ENCODE results near the gene ACBD4. TPM values are rescaled to one million over a fixed set of nuclear protein-coding genes. Genes with fewer than 3 reads are reported as not detected.

Gene ACBD4
- total and polyA plus RNA-seq, 3 experiments from 2014 or later: 8.8 to 15.0 (median 9.7) TPM

DNA sequence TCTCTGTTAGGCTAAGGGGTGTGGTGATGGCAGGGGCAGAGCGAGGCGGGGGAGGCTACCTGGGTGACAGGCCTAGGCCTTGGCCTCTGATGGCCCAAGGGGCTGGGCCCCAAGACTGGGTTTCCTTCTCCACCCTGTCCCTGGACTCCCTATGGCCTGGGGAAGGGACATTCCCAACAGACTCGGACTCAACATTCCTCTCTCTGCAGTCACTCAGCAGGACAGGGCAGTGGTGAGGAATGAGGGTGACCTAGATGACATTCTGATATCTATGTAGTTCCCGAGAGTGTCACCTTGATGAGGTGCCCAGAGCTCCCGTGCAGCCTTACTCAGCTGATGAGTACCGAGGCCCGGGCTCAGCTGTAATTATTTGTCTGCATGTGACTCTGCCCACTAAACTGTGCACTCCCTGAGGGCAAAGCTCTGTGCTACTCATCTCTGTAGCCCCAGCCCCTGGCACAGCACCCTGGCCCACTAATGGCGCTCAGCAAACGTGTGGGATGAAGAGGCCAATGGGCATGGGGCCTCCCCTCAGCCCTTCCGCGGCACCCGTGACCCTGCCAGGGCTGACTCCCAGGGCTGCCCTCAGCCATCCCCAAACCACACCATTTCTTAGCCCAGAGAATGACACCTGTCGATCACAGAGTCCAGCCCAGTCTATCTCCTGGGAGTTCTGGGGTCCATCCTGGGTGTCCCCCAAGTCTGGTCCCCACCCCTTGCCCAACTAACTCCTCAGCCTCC lies 5.4 kb upstream of the ACBD4 start:
- no peak overlapping the region for H3K4me3 ChIP-seq (ENCODE audit: low read length)
- no peak overlapping the region for H3K27ac Mint-ChIP-seq
- CTCF ChIA-PET: interaction anchor here (2.6 to 9.7 kb wide), 2 partner anchors 20 to 67 kb away, joined by 9 to 315 read pairs; partner anchors contain the start of gene HEXIM1
- no peaks in the 10 kb centered on the region for H3K27me3 ChIP-seq (ENCODE audit: insufficient read depth, low read length, poor library complexity, severe bottlenecking)
- peaks cover 0 to 2% (median 0%) of the 10 kb centered on the region in 3 donors for H3K36me3 Mint-ChIP-seq
- DNase-seq: no peak
- no peak overlapping the region for H3K27ac ChIP-seq (ENCODE audit: low read depth, low read length)
- peak overlapping the region in 4 of 7 donors; percentile 24 to 92 (median 64) for H3K4me3 Mint-ChIP-seq
- H3K4me1 Mint-ChIP-seq: peaks cover 3 to 15% (median 7%) of the 10 kb centered on the region in 3 donors
- POLR2A ChIA-PET: no interaction called here
- H3K9me3 Mint-ChIP-seq: no peaks in the 10 kb centered on the region
- H3K27me3 Mint-ChIP-seq: peaks cover 0 to 4% of the 10 kb centered on the region in 2 donors
- no peaks in the 10 kb centered on the region for H3K4me1 ChIP-seq (ENCODE audit: insufficient read depth, low read length)
- H3K36me3 ChIP-seq (ENCODE audit: insufficient read depth, low read length): no peaks in the 10 kb centered on the region
- H3K9me3 ChIP-seq (ENCODE audit: low read length): no peaks in the 10 kb centered on the region

DNA sequence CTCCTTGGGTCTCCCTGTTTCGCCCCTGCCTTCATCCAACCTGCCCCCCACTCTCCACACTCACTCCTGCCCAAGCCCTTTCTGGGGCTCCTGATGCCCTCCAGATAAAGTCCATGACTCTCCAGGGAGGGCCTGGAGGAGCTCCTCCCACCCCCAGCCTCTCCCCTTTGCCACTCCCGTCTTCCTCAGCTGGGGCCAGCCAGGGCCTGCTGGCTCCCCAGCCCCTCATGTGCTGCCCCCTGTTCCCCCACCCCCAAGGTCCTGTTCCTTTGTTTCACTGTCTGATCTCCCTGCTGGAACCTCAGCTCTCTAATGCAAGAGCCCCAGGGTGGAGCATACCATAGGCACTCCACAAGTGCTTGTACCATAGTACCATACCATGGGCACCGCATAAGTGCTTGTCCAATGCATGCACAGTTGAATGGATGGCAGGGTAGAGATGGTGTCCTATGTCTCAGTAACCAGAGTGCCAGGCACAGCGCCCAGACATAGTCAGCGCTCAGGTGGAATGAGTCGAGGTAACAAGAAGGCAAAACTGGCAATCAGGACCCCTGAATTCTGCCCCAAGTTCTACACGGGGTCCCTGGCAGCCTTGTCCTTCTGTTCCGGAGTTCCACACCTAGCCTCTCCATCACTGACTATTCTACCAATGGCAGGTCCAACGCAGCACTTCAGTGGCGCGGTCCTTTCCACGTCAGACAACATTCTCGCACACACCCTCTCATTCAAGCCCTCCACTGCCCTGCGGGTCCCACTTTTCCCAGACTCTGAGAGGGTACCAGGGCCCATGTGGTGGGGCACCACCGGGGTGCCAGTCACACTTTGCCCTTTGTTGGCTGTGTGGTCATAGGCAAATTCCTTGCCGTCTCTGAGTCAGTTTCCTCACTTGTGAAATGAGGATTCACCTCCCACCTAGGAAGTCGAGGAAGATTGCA lies 4.5 kb upstream of the ACBD4 start:
- POLR2A ChIA-PET: interaction anchor here (0.5 to 1.4 kb wide), 2 partner anchors 31 to 196 kb away, joined by 3 to 4 read pairs; partner anchors contain the start of gene HEXIM2
- DNase-seq: no peak
- no peaks in the 10 kb centered on the region for H3K27me3 ChIP-seq (ENCODE audit: insufficient read depth, low read length, poor library complexity, severe bottlenecking)
- H3K9me3 ChIP-seq (ENCODE audit: low read length): no peaks in the 10 kb centered on the region
- Mint-ChIP-seq H3K27ac (peak overlapping the region in 5 of 8 donors; percentile 12 to 70 (median 38)), H3K27me3 (peaks cover 0 to 4% of the 10 kb centered on the region in 2 donors), H3K9me3 (no peaks in the 10 kb centered on the region), H3K36me3 (peaks cover 0 to 2% (median 0%) of the 10 kb centered on the region in 3 donors), H3K4me1 (peaks cover 9 to 23% (median 15%) of the 10 kb centered on the region in 3 donors), H3K4me3 (peak overlapping the region; percentile 61 to 92 (median 81))
- H3K36me3 ChIP-seq (ENCODE audit: insufficient read depth, low read length): no peaks in the 10 kb centered on the region
- H3K4me1 ChIP-seq (ENCODE audit: insufficient read depth, low read length): peaks cover 3% of the 10 kb centered on the region
- CTCF ChIA-PET: interaction anchor here (1.6 to 9.7 kb wide), 4 partner anchors 19 to 211 kb away, joined by 4 to 315 read pairs (median 8); partner anchors contain the start of gene HEXIM1
- no peak overlapping the region for H3K4me3 ChIP-seq (ENCODE audit: low read length)
- no peak overlapping the region for H3K27ac ChIP-seq (ENCODE audit: low read depth, low read length)

DNA sequence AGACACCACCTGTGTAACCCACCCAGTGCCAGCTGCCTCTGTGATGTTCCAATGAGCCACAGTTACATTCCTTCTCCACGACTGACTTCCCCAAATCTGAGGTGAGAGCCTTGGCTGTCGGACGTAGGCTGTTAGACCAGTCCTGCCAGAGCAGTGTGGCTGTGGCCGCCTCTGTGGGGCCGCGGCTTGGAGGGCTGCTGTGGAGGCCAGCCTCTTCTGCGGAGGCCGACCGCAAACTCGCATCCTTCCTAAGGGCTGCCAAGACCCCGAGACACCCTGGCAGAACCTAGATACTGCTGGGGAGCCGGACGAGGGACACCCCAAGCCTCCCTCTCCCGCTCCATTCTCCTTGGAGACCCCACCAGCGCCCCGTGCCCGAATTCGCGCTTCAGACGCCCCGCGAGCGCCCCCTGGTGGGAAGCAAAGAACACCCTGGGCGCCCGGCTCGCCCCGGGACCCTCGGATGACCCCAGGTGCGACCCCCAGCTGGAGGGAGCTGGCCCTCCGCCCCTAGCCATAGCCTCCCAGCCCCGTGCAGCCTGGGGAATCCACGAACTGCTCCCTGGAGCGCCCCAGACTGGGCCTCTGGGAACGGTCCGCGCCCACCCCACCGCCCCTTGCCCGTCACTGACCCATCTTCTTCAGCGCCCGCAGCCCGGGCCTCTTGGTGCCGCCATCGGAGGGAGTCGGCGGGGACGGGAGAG lies 3.7 kb upstream of the ACBD4 start:
- Histone ChIP-seq H3K4me3 (ENCODE audit: low read length) (peak overlapping the region; percentile 32), H3K27ac (ENCODE audit: low read depth, low read length) (peak overlapping the region; percentile 24), H3K4me1 (ENCODE audit: insufficient read depth, low read length) (peaks cover 11% of the 10 kb centered on the region), H3K36me3 (ENCODE audit: insufficient read depth, low read length) (no peaks in the 10 kb centered on the region), H3K27me3 (ENCODE audit: insufficient read depth, low read length, poor library complexity, severe bottlenecking) (no peaks in the 10 kb centered on the region), H3K9me3 (ENCODE audit: low read length) (no peaks in the 10 kb centered on the region)
- DNase-seq: peak; percentile 15 to 66 (median 37)
- peaks cover 15 to 31% (median 20%) of the 10 kb centered on the region in 3 donors for H3K4me1 Mint-ChIP-seq
- H3K27ac Mint-ChIP-seq: peak overlapping the region in 3 of 8 donors; percentile 38 to 58 (median 39)
- H3K36me3 Mint-ChIP-seq: peaks cover 0 to 2% (median 0%) of the 10 kb centered on the region in 3 donors
- peaks cover 0 to 4% of the 10 kb centered on the region in 2 donors for H3K27me3 Mint-ChIP-seq
- no peaks in the 10 kb centered on the region for H3K9me3 Mint-ChIP-seq
- POLR2A ChIA-PET: interaction anchor here (1.4 kb wide), 1 partner anchor 30 kb away, joined by 4 read pairs; the partner anchor contains the start of gene HEXIM2
- CTCF ChIA-PET: interaction anchor here (0.6 to 9.7 kb wide), 9 partner anchors 18 to 212 kb away, joined by 3 to 315 read pairs (median 4); partner anchors contain the start of gene HEXIM1
- peak overlapping the region; percentile 61 to 92 (median 72) for H3K4me3 Mint-ChIP-seq

DNA sequence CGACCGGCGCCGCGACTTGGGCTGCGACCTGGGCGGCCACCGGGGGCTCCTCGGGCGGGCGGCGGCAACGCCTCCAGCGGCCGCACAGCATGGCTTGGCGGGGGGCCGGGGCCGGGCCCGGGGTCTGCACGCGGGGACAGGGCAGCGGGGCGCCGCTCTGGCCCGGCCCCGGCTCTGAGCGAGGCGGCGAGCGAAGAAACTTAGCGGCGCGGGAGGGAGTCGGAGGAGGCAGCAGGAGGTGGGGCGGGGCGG lies 3.2 kb upstream of the ACBD4 start, which contains the start of gene PLCD3:
Gene PLCD3, minus strand, starts transcription at position 196 of the 252 bp plus-strand sequence. Its CDS starts 105 bp downstream, at position 91.
- no peaks in the 10 kb centered on the region for H3K27me3 ChIP-seq (ENCODE audit: insufficient read depth, low read length, poor library complexity, severe bottlenecking)
- Mint-ChIP-seq H3K27me3 (peaks cover 0 to 4% of the 10 kb centered on the region in 2 donors), H3K9me3 (no peaks in the 10 kb centered on the region), H3K4me1 (peaks cover 15 to 34% (median 20%) of the 10 kb centered on the region in 3 donors), H3K4me3 (peak within 1 kb of the TSS; percentile 90 to 96 (median 92)), H3K36me3 (peaks cover 0 to 2% (median 0%) of the 10 kb centered on the region in 3 donors), H3K27ac (peak within 1 kb of the TSS; percentile 81 to 94 (median 90))
- peak within 1 kb of the TSS; percentile 86 for H3K27ac ChIP-seq (ENCODE audit: low read depth, low read length)
- CTCF ChIA-PET: interaction anchor here (0.6 to 9.7 kb wide), 10 partner anchors 17 to 212 kb away, joined by 3 to 315 read pairs (median 3); partner anchors contain the start of gene HEXIM1
- POLR2A ChIA-PET: interaction anchor here (0.9 to 1.4 kb wide), 2 partner anchors 12 to 29 kb away, joined by 3 to 4 read pairs; partner anchors contain the start of gene HEXIM2
- H3K36me3 ChIP-seq (ENCODE audit: insufficient read depth, low read length): no peaks in the 10 kb centered on the region
- H3K9me3 ChIP-seq (ENCODE audit: low read length): no peaks in the 10 kb centered on the region
- peak in 2 of 5 donors; percentile 72 to 79 for DNase-seq
- H3K4me3 ChIP-seq (ENCODE audit: low read length): peak within 1 kb of the TSS; percentile 93
- peaks cover 14% of the 10 kb centered on the region for H3K4me1 ChIP-seq (ENCODE audit: insufficient read depth, low read length)

GRCh38 chr17:45132572-45133463 lies 2.7 kb upstream of the ACBD4 start:
- CTCF ChIA-PET: interaction anchor here (0.6 to 9.7 kb wide), 12 partner anchors 17 to 213 kb away, joined by 3 to 315 read pairs (median 4); partner anchors contain the start of genes HEXIM1 and HEXIM2
- Mint-ChIP-seq H3K4me1 (peaks cover 15 to 35% (median 20%) of the 10 kb centered on the region in 3 donors), H3K27ac (peak overlapping the region; percentile 81 to 94 (median 90)), H3K9me3 (no peaks in the 10 kb centered on the region), H3K4me3 (peak overlapping the region; percentile 90 to 96 (median 92)), H3K27me3 (peaks cover 0 to 4% of the 10 kb centered on the region in 2 donors), H3K36me3 (peaks cover 0 to 2% (median 0%) of the 10 kb centered on the region in 3 donors)
- POLR2A ChIA-PET: interaction anchor here (0.7 to 1.4 kb wide), 3 partner anchors 12 to 83 kb away, joined by 3 to 5 read pairs (median 4); partner anchors contain the start of gene HEXIM2
- Histone ChIP-seq H3K4me1 (ENCODE audit: insufficient read depth, low read length) (peaks cover 14% of the 10 kb centered on the region), H3K4me3 (ENCODE audit: low read length) (peak overlapping the region; percentile 93), H3K27ac (ENCODE audit: low read depth, low read length) (peak overlapping the region; percentile 86), H3K36me3 (ENCODE audit: insufficient read depth, low read length) (no peaks in the 10 kb centered on the region), H3K27me3 (ENCODE audit: insufficient read depth, low read length, poor library complexity, severe bottlenecking) (no peaks in the 10 kb centered on the region), H3K9me3 (ENCODE audit: low read length) (no peaks in the 10 kb centered on the region)
- peak; percentile 53 to 80 (median 70) for DNase-seq

DNA sequence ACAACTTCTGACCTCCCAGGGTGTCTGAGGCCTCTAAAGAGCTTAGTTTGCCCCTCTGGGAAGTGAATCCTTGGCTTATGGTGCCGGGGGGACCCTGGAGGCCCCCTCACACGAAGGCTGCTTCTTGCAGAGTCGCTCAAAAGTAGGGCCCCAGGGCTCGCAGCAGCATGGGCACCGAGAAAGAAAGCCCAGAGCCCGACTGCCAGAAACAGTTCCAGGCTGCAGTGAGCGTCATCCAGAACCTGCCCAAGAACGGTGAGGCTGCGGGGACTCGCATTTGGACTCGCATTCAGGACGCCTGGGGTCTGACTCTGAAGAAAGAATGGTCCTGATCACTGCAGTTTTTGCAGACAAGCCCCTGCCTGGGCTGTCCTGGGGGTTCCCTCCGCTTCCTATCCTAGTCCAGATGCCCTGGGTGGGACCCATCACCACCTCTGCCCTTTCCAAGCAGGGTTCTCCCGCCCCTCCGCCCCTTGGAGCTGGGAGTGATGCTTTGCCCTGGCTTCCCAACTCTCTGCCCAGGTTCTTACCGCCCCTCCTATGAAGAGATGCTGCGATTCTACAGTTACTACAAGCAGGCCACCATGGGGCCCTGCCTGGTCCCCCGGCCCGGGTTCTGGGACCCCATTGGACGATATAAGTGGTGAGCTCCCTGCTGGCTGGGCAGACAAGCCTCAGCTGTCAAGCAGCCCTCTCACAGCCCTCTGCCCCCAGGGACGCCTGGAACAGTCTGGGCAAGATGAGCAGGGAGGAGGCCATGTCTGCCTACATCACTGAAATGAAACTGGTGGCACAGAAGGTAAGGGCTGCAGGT lies 698 bp downstream of the ACBD4 start:
- H3K4me3 Mint-ChIP-seq: peak overlapping the region; percentile 87 to 95 (median 89)
- peaks cover 16% of the 10 kb centered on the region for H3K4me1 ChIP-seq (ENCODE audit: insufficient read depth, low read length)
- H3K27ac ChIP-seq (ENCODE audit: low read depth, low read length): peak overlapping the region; percentile 43
- DNase-seq: peak in 1 of 5 donors; percentile 48
- no peaks in the 10 kb centered on the region for H3K9me3 Mint-ChIP-seq
- peak overlapping the region; percentile 6 to 86 (median 82) for H3K27ac Mint-ChIP-seq
- peak overlapping the region; percentile 78 for H3K4me3 ChIP-seq (ENCODE audit: low read length)
- no peaks in the 10 kb centered on the region for H3K9me3 ChIP-seq (ENCODE audit: low read length)
- ChIA-PET POLR2A (interaction anchor here (0.8 to 4.0 kb wide), 5 partner anchors 14 to 92 kb away, joined by 3 to 73 read pairs (median 9); partner anchors contain the start of genes HEXIM1 and HEXIM2), CTCF (interaction anchor here (0.6 to 9.7 kb wide), 56 partner anchors 9 to 767 kb away, joined by 3 to 315 read pairs (median 6); partner anchors contain the start of genes DCAKD, FMNL1, HEXIM1 and HEXIM2)
- no peaks in the 10 kb centered on the region for H3K36me3 ChIP-seq (ENCODE audit: insufficient read depth, low read length)
- H3K27me3 ChIP-seq (ENCODE audit: insufficient read depth, low read length, poor library complexity, severe bottlenecking): no peaks in the 10 kb centered on the region
- peaks cover 0 to 8% (median 0%) of the 10 kb centered on the region in 3 donors for H3K36me3 Mint-ChIP-seq
- H3K4me1 Mint-ChIP-seq: peaks cover 19 to 41% (median 25%) of the 10 kb centered on the region in 3 donors
- peaks cover 0 to 1% of the 10 kb centered on the region in 2 donors for H3K27me3 Mint-ChIP-seq

Measured in CD8-positive, alpha-beta memory T cell (primary cell).